ENCODE measurements around the gene NOTO.

DNA sequence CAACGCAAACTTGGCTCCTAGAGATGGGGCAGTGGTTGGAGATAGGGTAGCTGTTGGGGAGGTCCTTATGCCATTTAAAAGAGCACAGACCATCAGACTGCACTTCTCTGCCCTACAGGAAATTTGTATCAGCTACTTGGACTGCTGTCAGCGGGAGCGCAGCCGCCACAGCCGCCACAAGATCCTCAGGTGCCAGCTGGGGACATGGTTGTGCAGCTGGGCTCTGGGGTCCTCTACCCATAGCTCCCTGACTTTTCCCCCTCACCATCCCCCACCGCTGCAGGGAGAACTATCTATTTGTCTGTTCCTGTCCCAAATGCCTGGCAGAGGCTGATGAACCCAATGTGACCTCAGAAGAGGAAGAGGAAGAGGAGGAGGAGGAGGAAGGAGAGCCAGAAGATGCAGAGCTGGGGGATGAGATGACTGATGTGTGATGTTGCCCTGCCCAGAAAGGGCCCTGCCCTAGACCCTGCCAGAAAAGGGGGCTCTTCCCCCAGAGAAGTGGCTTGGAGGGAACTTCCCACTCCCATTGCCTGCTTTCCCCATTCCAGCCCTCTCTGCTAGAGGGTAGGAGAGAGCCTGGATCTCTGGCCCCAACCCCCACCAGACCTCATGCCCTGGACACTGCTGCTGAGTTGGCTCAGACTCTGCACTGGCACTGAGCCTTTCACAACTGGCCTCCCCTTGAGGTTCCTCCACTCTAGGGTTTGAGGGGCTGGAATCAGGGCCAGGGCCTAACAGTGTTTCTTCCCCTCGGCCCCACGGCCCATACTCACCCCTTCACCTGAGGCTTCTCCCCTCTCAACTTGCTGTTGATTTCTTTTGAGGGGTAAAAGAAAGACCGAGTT is 23.4 kb downstream of the NOTO start:
- TF ChIP-seq, protein P1, sequence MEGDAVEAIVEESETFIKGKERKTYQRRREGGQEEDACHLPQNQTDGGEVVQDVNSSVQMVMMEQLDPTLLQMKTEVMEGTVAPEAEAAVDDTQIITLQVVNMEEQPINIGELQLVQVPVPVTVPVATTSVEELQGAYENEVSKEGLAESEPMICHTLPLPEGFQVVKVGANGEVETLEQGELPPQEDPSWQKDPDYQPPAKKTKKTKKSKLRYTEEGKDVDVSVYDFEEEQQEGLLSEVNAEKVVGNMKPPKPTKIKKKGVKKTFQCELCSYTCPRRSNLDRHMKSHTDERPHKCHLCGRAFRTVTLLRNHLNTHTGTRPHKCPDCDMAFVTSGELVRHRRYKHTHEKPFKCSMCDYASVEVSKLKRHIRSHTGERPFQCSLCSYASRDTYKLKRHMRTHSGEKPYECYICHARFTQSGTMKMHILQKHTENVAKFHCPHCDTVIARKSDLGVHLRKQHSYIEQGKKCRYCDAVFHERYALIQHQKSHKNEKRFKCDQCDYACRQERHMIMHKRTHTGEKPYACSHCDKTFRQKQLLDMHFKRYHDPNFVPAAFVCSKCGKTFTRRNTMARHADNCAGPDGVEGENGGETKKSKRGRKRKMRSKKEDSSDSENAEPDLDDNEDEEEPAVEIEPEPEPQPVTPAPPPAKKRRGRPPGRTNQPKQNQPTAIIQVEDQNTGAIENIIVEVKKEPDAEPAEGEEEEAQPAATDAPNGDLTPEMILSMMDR (IDR thresholded peaks at IDR 0.05) = no peak
- TF ChIP-seq EP300 (IDR thresholded peaks at IDR 0.05) (no peak), POLR2AphosphoS5 (IDR thresholded peaks at IDR 0.05) (no peak)

Measured in sigmoid colon (tissue), 4 donors.